GDM1 (cell line): ENCODE data around the gene KRT7.

Experiments
- DNase-seq: peaks from one replicate; lab custom pipeline; 2025; lab: John Stamatoyannopoulos, UW

The KRT7 gene

DNA sequence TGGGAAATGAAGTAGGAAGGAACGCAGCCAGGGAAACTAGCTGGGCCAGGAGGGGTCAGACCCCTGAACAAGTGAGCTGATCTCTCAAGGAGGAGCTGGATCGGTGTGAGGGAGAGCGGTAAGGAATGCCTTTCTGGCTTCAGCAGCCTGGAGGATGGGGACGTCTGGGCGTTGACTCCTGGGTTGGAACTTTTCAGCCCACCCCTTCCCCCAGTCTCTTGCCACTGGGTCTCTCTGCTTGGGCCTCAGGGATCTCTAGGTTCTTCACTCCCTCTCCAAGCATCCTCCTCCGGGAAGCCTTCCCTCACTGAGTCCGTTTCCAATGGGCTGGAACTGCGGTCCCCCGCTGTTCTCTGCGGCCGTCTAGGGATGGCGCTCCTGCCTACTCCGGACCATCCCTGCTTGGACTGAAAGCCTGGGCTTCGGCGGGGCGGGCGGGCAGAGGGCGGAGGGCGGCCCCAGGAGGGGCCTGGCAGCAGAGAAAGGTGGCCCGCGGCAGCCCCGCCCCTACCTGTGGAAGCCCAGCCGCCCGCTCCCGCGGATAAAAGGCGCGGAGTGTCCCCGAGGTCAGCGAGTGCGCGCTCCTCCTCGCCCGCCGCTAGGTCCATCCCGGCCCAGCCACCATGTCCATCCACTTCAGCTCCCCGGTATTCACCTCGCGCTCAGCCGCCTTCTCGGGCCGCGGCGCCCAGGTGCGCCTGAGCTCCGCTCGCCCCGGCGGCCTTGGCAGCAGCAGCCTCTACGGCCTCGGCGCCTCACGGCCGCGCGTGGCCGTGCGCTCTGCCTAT is at the start of gene KRT7:
Gene KRT7 (plus strand): TSS at position 570 of the 788 bp plus-strand sequence. CDS start 54 bp downstream, at position 624.
- DNase-seq: no peak

DNA sequence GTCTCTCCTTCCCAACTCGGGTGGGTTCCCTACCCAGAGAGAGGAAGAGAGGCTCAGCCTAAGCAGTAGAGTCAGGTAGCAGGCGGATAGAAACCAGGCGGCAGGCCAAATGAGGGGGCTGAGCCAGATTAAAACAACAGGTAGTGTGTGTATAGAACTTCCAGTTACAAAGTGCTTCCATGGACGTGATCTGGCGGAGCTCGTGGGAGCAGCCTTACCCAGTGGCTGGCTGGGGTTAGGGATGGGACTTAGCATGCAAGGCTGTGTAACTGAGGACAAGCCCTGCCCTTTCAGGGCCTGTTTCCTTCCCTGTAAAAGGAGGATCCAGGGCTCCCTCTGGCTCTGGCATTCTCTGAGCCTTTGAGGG is 49.5 kb upstream of the KRT7 start:
- no peak for DNase-seq

DNA sequence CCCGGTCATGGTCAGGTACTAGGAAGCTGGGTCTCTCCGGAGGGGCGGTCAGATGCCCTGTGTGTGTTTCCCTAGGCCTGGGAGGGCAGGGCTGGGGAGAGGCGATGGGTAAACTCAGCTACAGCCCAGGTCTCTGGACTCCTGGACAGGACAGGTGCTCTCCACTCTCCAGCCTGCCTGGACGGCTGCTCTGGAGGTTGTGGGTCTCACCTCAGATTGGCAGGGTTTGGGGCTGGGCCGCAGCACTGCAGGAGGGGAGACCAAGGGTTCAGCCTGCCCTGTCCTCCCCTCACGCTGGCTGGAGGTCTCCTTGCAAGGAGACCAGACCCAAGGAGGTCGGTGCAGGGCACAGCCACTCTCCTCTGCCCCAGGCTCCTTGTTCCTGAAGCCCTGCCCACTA is 49.1 kb upstream of the KRT7 start:
- no peak for DNase-seq

DNA sequence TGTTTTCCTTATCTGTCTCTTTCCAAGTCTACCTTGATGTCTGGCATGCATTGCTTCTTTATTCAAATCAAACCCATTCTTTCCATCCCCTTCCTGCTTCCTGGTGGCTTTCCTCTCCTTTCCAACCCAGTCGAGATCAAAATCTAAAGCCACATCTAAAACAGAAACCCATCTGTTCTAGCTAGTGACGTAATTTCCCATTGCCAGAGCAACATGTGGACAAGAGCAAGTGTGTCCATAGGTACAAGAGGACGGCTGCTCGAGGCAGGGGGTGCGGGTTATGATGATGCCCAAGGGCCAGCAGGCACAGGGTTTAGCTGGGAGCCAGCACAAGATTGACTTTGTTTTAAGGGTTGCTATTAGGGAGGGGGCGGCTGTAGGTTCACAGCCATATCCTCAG is 48.2 kb upstream of the KRT7 start:
- no peak for DNase-seq

DNA sequence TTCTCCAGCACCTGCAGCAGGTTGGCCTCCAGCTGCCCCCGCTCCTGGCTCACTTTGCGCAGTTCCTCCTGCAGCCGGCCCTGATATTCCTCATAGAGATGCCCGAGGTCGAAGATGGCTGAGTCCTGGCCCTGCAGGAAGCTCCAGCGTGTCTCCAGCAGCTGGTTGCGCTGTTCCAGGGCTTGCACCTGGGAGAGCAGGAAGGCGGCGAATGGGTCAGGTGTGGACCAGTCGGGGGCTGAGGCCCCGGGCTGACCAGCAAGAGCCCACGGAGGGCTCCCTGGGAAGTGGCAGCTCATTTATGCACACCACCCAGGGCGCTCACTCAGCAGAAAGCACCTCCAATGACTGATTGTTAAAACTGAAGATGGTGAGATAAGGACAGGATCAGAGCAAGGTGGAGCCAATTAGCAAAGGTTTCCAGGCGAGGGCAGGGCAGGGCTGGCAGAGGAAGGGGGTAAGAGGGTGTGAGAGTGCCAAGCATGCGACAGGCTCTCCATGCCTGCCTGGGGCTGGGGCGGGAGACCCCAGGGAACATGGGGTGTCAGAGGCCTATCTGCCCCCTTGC is 47.6 kb upstream of the KRT7 start:
- no peak for DNase-seq

DNA sequence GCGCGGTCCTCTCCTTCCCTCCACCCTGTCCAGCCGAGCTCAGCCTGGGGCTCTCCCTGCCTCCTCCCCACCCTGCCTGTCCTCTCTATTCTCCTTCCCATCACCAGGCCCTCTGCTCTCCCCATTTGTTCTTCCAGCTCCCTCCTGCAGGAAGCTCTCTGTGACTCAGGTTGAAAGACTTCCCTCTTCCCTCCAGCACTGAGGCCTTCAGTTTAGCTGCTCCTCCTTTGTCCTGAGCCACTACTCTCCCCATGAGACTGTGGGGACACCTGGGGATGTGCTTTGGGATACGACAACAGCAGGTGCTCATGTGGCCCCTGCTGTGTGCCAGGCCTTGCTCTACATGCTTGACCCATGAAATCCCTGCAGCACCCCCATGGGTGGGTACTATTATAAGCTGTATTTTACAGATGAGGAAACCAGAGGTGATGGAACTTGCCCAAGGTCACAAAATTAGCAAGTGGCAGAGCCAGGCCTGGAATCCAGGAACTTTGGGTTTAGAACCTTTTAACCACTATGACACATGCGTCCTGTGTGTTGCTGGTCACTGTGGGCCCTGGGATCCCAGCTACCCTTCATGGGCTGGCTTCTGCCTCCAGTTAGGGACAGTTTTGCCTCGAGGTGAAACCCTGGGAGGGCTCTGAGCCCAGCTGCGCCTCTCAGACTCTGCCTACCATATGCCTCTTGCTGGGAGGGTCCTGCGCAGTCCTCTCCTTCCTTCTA is 46.8 kb upstream of the KRT7 start:
- DNase-seq: peak; percentile 24

DNA sequence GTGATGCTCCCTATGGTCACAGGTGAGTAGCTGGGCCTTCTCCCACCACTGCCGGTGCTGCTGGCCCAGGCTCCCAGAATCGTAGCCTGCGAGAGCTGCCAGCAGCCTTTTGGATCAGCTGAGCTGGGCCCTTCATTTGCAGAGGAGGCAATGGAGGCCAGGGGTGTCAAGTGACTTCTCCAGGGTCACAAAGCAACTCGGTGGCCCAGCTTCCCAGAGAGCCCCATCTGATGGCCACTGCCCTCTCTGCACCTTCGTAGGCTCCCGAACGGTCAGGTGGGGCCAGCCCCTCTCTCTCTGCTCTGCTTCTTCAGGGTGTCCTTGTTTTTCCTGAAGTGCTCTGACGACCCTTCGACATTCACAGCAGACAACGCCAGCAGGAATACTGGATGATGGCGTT is 45.8 kb upstream of the KRT7 start:
- DNase-seq: no peak

DNA sequence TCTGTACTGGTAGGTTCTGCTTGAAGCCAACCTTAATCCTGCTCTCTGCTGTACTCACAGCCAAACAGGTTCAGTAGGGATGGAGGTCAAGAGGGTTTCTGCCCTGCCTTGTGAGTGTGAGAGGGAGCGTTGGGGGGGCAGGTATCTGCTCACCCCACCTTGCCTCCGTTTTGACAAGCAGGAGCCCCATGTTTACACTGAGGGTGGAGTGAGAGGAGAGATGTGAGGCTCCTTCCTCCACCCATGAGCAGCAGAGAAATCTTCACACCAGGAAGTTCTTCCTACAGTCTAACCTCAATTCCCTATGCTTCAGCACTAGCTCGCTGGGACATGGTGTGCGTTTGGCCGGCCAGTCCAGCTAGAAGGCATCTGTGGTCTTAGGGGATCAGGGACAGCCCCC is 45.4 kb upstream of the KRT7 start:
- no peak for DNase-seq

DNA sequence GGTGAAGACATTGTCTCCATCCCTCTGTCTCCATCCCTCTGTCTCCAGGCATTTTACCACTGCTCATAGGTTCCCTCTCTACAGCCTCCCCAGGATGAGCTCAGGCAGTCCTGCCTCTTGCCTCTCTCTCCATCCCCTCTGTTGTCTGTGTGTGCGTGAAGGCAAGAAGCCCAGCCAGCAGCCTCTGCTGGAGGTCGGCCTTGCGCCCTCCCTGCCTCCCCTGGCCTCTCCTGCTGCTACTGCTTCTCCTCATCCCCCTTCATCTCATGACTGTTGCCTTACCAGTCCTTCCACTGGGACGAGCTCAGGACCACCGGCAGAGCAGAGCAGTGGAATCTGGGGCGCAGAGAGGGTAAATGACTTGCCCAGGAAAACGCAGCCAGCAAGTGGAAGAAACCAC is 44.4 kb upstream of the KRT7 start:
- DNase-seq: no peak

DNA sequence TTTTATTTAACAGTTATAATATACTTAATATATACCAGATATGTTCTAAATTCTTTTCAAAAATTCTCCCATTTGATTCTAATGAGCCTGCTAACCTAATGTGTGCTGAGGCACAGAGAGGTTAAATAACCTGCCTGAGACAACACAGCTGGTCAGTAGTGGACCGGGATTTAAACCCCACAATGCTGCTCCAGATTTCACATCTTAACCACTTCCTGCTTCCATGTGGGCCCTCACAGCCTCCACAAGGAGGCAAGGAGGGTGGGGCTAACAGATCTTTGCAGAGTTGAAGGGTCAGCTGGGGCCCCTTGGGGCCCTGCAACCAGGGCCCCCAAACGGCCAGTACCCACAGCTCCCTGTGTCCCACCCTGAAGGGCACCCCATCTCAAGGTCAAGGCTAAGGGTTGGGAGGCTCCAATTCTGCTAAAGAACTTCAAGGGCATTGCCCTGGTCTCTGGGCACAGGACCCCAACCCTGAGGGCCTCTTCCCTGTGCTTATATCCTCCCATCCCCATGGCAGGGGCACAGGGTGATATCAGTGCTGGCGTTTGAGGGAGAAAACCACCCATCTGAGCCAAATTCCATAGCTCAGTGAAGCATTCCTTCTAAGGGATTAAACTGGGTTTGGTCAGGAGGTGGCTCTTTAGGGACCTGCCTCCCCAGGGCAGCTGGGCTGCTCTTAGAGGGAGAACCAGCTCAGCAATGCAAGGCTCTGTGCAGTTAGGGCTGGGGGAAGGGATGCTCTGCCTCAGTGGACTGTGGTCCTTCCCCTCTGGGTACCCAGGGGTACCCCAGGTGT is 43.5 kb upstream of the KRT7 start:
- no peak for DNase-seq

DNA sequence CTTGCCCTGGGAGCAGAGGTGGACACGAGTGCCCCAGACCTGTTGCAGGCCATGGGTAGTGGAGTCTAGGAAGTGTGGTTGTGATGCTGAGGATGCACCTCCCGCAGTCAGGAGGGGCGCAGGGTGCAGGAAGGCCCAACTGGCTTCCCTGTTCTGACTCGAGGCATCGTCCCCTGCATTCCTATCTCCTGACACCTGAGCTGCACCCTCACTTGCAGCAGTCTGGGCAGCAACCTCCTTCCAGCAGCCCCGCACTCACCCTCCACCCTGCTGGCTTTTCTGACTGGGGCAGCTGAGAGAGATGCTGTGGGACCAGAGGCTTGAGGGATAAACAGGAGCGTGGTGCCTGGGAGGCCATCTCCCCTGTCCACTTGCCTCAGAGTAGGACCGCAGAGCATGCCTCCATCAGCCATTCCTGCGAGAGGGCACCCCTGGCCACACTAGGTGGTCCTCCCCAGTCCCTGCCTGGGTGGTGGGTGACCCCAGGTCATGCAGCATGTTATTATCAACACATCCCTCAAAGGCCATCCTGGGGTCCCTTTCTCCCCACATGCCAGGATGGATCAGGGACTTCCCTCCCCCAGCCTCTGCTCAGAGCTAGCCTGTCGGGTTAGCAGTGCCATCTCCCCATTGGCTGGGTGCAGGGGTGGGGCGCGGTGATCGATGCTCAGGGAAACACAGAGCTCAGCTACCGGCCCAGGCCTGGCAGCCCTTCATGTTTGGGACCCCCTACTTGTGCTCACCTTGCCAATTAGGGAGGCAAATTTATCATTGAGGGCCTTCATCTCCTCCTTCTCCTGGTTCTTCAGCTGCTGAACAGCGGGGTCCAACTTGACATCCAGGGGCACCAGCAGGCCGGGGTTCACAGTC is 41.9 kb upstream of the KRT7 start:
- DNase-seq: no peak

DNA sequence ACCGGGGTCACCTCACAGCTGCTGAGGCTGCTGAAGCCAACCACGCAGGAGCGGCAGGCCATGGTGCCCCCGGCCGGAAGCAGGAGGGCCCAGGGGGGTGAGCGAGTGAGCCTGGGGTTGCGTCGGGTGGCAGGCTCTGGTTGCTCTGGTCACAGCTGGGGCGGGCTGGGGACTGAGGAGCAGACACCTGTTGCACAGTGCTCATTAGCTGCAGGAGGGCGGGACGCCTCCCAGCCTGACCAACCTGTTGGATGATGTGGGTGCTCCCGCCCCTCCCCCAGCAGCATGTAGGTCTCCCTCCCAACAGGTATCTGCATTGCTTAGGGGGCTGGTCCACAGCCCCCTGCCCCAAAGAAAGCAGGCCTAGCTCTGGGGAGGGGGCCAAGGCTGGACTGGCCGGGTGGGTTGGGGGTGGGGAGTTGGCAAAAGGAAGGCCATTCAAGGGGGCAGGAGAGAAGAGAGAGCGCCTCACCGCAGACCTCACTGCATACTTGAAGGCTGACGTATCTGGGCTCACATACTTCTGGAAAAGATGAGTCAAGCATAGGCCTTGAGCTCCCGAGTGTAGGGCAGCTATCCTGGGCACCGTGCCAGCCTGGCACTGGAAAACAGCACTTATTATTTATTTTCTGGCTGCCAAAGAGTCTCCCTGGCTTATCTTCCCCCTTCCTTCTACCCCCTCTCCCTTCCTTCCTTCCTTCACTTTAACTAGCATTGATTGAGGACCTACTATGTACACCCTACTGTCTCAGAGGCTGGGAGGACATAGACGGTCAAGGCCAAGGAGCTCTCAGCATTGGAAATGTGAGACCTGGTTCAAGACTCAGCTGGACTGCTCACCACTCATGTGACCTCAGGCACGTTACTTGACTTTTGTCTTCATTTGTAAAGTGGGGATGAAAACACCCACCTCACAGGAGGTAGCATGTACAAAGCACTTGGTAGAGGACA is 40.9 kb upstream of the KRT7 start, which contains the start of gene KRT80:
Gene KRT80 (minus strand): TSS at position 174 of the 951 bp plus-strand sequence. CDS start 112 bp downstream, at position 62.
- peak; percentile 19 for DNase-seq

DNA sequence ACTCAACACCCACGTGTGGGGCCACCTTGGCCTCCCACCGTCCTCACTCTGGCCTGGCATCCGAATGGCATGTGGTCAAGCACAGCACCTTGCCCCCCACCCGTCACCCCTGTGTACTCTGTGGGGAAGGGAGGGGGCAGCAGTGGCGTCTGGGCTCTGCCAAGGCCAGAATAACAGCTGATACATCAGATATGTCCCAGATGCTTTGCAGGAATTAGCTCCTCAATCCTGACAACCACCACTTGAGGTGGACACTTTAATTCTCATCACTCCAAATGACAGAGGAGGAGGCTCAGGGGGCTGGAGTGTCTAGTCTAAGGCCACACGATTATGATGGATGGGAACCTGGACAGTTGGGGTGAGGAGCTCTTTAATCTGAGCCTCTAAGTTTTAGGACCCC is 39.5 kb upstream of the KRT7 start:
- DNase-seq: no peak

DNA sequence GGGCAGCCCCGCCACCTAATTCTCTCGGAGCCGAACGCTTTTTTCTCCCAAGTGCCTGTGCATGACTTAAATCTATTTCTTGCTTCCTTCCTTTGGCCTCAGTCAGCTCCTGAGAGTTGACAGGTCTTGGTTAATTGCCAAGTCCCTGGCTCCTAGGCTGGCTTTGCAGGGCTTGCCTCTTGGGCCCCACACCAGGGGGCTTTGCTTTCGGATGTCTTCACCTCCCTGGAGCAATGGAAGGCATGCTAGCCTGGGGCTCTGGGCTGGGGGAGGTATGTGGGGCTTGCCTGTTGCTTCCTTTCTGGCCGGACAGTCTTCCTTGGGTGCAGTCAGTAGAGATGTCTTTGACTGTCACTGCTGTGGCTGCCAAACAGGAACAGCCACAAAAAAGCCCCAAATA is 39.1 kb upstream of the KRT7 start:
- DNase-seq: peak; percentile 28

DNA sequence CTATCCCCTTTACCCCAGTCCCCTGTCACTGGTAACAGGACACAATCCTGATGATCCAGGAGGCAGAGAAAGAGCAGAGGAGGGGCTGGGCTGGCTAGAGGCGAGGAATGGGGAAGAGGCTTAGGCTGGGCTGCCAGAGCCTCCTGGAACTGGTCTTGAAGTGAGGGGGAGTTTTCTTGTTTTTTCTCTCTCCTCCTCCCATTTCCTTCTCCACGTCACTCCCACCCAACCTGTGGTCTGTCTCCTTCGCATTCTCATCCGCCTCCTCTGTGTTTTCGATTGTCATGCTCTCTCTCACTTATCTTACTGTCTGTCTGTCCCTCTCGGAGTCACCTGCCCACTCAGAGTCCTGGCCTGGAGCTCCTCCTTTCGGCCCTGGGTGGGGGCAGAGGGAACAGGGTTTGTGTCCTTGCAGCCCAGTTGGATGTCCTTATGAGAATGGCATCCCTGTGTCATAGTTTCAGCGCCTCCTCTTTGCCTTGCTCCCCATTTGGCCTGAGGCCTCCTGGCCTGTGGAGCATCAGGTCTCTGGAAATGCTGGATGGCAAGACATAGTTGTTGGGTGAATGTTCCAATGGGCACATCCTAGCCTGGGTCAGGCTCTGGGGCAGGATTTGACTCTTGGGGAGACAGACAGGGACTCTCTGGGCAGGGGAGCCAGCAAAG is 37.8 kb upstream of the KRT7 start:
- peak; percentile 63 for DNase-seq

DNA sequence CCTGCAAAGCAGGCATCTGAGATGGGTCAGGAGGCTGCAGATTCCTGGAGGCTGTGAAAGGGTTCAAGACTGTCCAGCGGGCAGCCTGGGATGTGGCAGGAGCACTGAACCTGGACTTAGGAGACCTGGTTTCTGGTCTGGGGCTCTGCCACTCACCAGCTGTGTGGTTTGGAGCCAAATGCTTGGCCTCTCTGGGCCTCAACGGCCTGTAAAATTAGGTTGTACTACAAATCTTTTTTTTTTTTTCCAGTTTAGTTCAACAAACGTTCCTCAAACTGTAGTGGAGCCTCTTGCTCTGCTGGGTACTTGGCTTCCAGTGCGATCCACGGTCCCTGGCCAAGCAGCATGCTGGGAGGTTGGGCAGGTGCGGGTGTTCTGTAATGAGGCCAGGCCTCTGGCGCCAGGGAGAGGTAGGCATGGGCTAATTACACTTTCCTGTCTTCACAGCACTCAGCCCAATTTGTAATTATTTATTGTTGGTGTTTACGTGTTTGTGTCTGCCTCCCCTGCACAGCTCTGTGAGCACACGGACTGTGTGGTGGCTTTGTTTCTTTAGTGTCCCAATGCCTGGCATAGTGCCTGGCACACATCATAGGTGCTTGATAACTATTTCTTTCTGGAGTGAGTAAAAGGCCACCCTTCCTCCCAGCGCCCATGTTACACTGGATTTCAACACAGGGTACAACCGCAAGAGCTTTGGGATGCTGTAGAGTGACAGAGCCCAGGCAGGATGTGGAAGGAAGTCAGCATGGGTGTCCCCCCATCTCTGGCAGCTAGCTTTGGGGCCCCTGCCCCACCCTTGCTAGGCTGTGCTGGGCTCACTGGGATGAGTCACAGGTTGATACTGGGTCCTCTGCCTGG is 35.4 kb upstream of the KRT7 start:
- DNase-seq: no peak

DNA sequence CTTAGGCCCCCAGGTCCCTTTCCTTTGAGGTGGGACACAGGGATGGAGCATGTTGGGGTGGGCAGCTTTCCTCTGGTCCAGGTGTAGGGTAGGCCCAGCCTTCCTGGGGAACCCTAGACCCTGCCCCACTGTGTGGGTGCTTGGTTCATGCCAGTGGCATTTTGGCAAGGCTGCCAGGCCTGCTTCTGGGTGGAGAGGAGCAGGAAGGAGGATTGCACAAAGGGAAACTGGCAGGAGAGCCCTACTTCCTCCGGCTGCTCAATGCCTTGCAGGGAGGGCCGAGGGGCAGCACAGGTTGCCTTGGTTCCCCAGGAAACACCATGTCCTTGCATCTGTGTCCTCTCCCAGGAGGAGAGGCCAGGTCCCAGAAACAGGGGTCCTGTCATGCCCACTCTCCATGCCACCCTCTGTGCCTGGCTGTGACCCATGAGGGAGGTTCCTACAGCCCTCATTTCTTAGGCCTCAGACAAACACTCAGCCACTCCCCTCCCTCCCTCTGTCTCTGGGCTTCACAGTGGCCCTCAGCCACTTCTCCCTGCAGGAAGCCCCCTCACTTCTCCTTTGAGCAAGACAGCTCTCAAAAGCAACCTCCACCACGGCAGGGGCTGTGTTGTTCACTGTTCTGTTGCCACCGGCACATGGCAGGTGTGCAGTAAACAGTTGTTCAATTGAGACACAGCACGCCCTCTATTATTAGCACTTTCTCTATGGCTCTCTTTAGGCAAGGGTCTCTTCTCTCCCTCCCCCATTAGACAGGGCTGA is 34.4 kb upstream of the KRT7 start:
- peak; percentile 68 for DNase-seq
